ENCODE results near the gene DOP1B.
"Not testable (repeated sequence)": the region's sequence is repeated elsewhere in the genome, so short reads cannot be mapped to it uniquely, and the experiment has no call there.

Gene DOP1B, protein sequence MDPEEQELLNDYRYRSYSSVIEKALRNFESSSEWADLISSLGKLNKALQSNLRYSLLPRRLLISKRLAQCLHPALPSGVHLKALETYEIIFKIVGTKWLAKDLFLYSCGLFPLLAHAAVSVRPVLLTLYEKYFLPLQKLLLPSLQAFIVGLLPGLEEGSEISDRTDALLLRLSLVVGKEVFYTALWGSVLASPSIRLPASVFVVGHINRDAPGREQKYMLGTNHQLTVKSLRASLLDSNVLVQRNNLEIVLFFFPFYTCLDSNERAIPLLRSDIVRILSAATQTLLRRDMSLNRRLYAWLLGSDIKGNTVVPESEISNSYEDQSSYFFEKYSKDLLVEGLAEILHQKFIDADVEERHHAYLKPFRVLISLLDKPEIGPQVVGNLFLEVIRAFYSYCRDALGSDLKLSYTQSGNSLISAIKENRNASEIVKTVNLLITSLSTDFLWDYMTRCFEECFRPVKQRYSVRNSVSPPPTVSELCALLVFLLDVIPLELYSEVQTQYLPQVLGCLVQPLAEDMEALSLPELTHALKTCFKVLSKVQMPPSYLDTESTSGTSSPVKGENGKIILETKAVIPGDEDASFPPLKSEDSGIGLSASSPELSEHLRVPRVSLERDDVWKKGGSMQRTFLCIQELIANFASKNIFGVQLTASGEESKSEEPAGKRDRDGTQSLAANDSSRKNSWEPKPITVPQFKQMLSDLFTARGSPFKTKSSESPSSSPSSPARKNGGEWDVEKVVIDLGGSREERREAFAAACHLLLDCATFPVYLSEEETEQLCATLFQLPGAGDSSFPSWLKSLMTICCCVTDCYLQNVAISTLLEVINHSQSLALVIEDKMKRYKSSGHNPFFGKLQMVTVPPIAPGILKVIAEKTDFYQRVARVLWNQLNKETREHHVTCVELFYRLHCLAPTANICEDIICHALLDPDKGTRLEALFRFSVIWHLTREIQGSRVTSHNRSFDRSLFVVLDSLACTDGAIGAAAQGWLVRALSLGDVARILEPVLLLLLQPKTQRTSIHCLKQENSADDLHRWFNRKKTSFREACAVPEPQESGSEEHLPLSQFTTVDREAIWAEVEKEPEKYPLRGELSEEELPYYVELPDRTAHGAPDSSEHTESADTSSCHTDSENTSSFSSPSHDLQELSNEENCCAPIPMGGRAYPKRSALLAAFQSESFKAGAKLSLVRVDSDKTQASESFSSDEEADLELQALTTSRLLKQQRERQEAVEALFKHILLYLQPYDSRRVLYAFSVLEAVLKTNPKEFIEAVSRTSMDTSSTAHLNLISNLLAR (N-terminal part only)

DNA sequence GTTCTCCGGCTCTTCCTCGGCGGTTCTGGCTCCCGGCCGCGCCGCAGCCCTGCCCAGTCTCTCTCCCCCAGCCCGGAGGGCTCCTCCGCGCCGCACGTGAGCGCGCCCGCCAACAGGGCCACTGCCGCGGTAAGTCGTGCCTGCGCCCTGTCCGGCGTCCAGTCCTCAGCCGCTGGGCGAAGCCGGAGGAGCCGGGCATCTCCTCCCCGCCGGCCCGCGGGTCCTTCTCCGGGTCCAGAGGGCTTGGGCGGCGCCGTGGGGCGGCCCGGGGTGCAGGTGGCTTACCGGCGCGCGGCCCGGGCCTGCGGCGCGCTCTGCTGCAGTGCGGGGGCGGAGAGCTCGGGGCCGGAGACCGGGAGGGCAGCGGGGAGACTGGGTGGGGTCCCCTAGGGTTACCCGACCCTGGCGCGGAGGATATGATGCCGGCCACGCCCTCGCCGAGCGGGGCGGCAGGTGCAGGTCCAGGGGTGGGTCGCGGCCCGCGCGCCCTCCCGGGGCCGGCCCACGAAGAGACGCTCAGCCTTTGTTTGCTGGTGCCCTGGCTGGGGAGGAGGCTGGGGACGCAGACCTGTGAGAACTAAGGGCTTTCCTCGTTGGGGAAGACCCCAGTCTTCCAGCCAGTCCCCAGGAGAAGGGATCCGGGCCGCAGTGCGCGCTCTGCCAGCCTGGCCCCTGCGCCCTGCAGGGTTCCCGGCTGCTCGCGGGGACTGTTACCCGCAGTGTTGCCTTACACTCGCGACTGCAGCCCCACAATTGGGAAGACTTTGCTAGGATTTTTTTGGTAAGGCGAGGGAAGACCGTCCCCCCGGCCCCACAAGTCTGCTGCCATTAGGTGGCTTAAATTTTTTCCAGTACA, at the start of gene DOP1B:
DOP1B (plus strand) TSS at position 10 of the 856 bp plus-strand sequence. CDS start 7,910 bp downstream, outside the sequence.
- DNase-seq (ENCODE audit: low read depth), result no peak

DNA sequence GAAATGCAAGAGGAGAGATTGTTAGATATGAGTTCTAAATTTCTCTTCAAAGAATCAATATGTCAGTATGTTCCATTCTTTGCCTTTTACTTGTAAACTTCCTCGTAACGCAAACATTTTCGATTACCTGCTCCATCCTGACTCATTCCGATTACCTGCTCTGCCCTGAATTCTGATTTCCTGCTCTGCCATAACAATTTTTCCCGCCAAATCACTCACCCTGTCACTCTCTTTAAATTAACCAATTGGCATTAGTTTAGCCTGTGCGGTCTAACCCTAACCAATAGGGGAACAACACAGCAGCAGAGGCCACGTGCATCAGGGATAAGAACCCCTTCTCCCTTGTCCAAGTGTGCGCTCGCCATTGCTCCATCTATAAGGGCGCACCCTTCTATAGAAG, 46.8 kb upstream of the DOP1B start:
- DNase-seq (ENCODE audit: low read depth), result no peak

DNA sequence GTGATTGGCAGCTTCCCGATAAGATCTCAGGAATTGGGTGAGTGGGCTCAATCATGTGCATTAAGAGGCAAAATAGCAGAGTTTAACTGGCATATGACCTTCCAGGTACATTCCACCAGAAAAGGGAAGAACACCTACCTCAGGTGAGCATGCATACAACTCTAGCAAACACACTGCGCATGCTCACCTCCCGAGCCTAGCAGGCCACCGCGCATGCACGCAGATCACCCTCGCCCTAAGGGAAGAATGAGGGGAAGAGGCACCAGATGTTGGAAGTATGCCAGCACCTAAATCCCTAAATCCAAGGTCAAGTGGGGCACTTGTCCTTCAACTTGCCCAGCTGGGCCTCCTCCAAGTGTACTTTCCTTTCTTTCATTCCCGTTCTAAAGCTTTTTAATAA, 45.4 kb upstream of the DOP1B start:
- no peak for DNase-seq (ENCODE audit: low read depth)

DNA sequence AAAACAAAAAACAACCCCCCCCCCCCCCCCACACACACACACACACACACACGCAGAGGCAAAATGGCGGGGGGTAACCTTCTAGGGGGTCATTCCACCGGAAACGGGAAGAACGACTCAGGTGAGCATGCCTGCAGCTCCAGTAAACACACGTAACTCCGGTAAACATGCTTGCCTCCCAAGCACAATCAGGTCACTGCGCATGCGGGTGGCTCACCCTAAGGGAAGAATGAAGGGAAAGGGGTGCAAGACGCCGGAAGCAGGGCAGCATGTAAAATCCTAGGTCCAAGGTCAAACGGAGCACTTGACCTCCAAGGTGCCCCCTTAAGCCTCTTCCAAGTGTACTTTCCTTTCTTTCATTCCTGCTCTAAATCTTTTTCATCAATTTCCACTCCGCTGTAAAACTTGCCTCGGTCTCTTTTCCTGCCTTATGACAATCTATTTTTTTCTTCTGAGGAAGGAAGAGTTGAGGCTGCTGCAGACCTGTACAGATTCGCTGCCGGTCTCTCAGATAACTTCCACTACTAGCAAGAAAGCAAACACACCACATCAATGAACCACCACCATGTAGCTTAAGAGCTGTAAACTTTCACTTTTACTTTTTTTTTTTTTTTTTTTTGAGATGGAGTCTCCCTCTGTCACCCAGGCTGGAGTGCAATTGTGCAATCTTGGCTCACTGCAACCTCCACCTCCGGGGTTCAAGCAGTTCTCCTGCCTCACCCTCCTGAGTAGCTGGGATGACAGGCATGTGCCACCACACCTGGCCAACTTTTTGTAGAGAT, 42.8 kb upstream of the DOP1B start:
- no peak for DNase-seq (ENCODE audit: low read depth)

DNA sequence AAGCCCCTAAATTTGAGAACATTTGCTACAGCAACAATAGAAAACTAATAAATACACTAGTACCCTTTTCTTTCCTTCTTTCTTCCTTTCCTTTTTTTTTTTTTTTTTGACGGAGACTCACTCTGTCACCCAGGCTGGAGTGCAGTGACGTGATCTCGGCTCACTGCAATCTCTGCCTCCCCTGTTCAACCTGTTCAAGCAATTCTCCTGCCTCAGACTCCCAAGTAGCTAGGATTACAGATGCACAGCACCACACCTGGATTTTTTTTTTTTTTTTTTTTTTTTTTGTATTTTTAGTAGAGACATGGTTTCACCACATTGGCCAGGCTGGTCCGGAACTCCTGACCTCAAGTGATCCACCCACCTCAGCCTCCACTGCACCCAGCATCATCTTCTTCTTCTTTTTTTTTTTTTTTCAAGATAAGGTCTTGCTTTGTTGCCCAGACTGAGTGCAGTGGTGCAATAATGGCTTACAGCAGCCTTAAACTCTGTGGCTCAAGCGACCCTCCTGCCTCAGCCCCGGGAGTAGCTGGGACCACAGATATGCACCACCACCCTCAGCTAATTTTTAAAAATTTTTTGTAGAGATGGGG, 41.4 kb upstream of the DOP1B start:
- no peak for DNase-seq (ENCODE audit: low read depth)

DNA sequence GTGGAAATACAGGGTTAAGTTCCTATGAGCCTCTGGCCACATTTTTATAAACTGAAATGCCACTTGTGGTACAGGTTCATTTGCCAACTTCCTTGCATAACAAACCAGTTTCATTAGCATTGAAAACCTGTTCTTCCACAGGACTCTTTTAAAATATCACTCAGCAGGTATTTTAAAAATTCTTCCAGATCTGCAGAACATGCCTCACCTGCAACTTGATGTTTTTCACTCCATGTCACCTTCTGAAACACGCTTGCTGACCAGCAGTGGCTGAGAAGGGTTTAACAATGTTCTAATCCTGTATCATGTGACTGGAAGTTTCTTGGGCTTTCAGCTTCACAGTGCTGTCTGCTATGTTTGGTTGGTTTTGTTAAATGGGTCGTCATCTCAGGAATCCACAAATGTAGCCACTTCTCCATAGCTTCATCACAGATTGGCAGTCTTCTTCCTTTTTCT, 39.3 kb upstream of the DOP1B start:
- DNase-seq (ENCODE audit: low read depth), result no peak

- no peak for DNase-seq (ENCODE audit: low read depth)
These were observed 36.2 kb upstream of the DOP1B start for GRCh38 chr21:36120304-36120888.

- DNase-seq (ENCODE audit: low read depth), result no peak
These were observed 33.6 kb upstream of the DOP1B start for GRCh38 chr21:36122977-36123376.

GRCh38 chr21:36124395-36124794, 32.2 kb upstream of the DOP1B start:
- DNase-seq (ENCODE audit: low read depth), result no peak

DNA sequence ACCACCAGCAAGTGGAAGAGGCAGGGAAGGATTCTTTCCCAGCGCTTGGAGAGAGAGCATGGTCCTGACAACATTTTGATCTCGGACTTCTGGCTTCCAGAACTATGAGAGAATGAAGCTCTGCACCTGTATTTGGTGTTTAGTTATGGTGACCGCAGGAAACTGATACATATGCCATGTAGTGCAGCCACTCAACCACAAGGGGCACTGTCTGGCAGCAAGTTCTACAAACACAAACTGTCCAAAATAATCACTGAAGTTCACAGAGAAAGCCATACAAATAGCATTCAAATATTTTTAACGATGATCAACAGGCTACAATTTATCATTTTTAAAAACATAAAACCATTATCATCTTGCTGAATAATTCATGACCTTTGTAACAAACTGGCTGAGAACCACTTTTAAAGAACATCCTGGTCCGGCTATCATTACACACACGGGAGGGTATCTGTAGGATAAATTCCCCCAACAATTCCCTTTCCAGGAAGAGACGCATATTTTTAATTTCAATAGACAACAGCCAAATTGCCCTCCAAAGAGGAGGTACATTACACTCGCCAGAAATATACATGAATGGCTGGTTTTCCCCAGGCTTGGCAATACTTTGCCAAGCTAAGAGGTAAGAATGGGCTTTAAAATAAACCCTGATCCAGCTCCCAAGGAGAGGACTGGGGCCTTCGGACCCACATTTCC, 31.0 kb upstream of the DOP1B start:
- DNase-seq (ENCODE audit: low read depth), result no peak

DNA sequence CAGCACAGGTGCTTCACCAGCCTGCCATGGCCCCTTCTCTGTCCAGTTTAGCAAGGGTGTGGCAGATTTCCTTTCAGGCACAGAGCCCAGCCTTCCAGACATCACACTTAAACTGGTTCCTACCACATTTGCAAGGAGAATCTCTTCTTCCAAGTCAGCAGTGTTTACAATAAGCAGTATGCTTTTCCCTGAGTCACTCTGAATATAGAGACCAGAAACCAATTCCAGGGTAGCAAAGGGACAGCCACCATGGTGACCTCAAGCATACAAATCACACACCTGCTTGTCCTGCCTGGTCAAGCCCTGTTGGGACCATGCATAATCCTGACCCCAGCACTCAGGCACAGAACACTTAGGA, 30.4 kb upstream of the DOP1B start:
- no peak for DNase-seq (ENCODE audit: low read depth)

GRCh38 chr21:36126621-36127110, 30.0 kb upstream of the DOP1B start:
- no peak for DNase-seq (ENCODE audit: low read depth)

GRCh38 chr21:36127250-36127904, 29.2 kb upstream of the DOP1B start:
- no peak for DNase-seq (ENCODE audit: low read depth)

DNA sequence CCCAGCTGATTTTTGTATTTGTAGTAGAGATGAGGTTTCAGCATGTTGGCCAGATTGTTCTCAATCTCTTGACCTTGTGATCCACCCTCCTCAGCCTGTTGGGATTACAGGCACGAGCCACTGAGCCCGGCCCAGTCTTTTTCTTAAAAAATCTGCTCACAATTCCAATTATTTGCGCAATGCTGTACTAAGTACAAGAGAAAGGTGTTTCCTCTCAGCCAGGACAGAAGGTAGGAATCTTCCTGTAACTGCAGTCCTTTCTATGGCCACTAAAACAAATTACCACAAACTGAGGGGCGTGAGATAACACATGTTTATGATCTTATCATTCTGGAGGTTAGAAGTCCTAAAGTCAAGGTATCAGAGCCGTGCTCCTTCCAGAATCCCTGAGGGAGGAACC, 28.6 kb upstream of the DOP1B start:
- DNase-seq (ENCODE audit: low read depth), result no peak

DNA sequence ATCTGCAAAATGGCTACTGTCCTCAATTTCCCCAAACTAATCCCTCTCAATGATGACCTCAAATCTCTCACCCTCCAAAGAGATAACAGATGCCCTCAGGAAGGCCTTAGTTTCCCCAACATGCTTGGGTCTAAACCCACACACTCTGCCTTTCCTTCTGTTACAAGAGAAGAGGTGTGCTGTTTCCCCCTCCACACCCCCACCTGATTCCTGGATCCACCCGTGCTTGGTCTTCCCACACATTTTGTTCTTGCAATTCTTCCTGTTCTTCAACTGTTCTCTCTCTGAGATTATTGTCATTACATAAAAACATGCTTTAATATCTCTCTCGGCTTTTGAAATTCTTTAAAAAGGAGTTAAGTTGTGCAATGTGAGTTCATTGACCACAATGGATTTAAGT, 27.4 kb upstream of the DOP1B start:
- DNase-seq (ENCODE audit: low read depth), result no peak

- DNase-seq (ENCODE audit: low read depth), result not testable (repeated sequence)
These were observed 26.2 kb upstream of the DOP1B start for GRCh38 chr21:36130414-36130762.

- not testable (repeated sequence) for DNase-seq (ENCODE audit: low read depth)
These were observed 25.8 kb upstream of the DOP1B start for GRCh38 chr21:36130839-36131238.

GRCh38 chr21:36132696-36133095, 23.9 kb upstream of the DOP1B start:
- DNase-seq (ENCODE audit: low read depth), result no peak

Measured in HS-27A (cell line).